HEK293T (cell line): Measurements from ENCODE around the gene NDUFS6.

Experiments used
- BHLHE40 ChIP-seq: fragments of 450-650 bp; IDR thresholded peaks from 2 replicates; pipeline ENCODE4 v1.6.1; 2016; ENCODE audit warnings: mild to moderate bottlenecking, moderate library complexity, borderline replicate concordance
- FOXA1 ChIP-seq: fragments of 450-650 bp; IDR thresholded peaks from 2 replicates; pipeline ENCODE4 v1.6.1; 2016; ENCODE audit warnings: mild to moderate bottlenecking
- FOXK2 ChIP-seq: fragments of 450-650 bp; IDR thresholded peaks from 2 replicates; pipeline ENCODE4 v1.6.1; 2016; ENCODE audit warnings: mild to moderate bottlenecking
- FOXM1 ChIP-seq: fragments of 450-650 bp; IDR thresholded peaks from 2 replicates; pipeline ENCODE4 v1.6.1; 2017; ENCODE audit warnings: mild to moderate bottlenecking, borderline replicate concordance
- HDGF ChIP-seq: fragments of 450-650 bp; IDR thresholded peaks from 2 replicates; pipeline ENCODE4 v1.6.1; 2017; ENCODE audit warnings: antibody characterized with exemption, borderline replicate concordance

GRCh38 chr5:1805326-1805725, 4.1 kb downstream of the NDUFS6 start:
- TF ChIP-seq FOXK2, result no peak
- TF ChIP-seq FOXA1, result no peak
- no peak for TF ChIP-seq FOXM1
- TF ChIP-seq HDGF, result no peak
- TF ChIP-seq BHLHE40, result no peak
